ENCODE results near the gene MYO6.

MYO6 gene

DNA sequence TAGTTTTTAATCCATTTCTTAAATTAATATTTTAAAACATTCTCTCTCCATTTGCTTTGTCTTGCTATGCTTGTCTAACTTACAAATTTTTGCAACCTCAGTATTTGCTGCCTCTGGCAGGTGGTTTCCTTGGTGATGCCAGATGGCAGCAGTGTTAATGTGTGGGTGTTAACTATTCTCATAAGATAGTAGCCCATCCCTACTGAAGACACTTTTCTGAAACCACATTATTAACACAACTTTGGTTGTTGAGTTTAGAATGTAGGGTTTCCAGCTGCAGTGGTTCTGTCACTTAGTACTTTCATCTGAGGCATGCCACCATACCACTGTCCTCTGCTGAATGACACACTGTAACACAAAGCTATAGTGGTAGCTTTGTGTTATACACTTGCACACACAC is 75.1 kb downstream of the MYO6 start:
- Histone ChIP-seq H3K79me2 (ENCODE audit: control insufficient read depth, insufficient read depth, low read length, unreplicated experiment) (no peaks in the 10 kb centered on the region), H3K36me3 (ENCODE audit: insufficient read depth, low read length) (no peaks in the 10 kb centered on the region), H3K4me1 (ENCODE audit: control insufficient read depth, insufficient read depth, low read length, unreplicated experiment) (no peaks in the 10 kb centered on the region), H3K27ac (ENCODE audit: low read depth, low read length) (no peak overlapping the region), H2AFZ (ENCODE audit: low read length, unreplicated experiment) (no peak overlapping the region), H3K27me3 (ENCODE audit: insufficient read depth, low read length) (no peaks in the 10 kb centered on the region), H3K4me3 (ENCODE audit: low read depth, low read length) (no peak overlapping the region)

DNA sequence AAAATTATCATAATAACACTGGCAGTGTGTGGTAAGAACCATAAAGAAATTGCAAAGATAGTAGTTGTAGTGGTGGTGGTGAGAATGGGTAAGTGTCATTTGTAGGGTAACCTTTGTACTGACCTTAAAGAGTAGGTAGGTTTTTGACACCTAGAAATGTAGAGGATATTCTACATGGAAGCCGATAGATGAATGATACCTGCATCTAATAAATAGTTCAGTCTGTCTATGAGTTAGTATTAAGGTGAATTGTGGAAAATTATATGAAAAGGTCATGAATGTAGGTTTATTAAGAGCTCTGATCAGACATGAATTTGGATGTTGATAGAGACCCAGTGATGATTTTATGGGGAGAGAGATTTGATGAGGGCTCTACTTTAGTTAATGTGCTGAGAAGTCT is 78.1 kb downstream of the MYO6 start:
- no peaks in the 10 kb centered on the region for H3K27me3 ChIP-seq (ENCODE audit: insufficient read depth, low read length)
- H2AFZ ChIP-seq (ENCODE audit: low read length, unreplicated experiment): no peak overlapping the region
- no peaks in the 10 kb centered on the region for H3K79me2 ChIP-seq (ENCODE audit: control insufficient read depth, insufficient read depth, low read length, unreplicated experiment)
- H3K27ac ChIP-seq (ENCODE audit: low read depth, low read length): no peak overlapping the region
- H3K4me3 ChIP-seq (ENCODE audit: low read depth, low read length): no peak overlapping the region
- no peaks in the 10 kb centered on the region for H3K36me3 ChIP-seq (ENCODE audit: insufficient read depth, low read length)
- H3K4me1 ChIP-seq (ENCODE audit: control insufficient read depth, insufficient read depth, low read length, unreplicated experiment): peaks cover 7% of the 10 kb centered on the region

DNA sequence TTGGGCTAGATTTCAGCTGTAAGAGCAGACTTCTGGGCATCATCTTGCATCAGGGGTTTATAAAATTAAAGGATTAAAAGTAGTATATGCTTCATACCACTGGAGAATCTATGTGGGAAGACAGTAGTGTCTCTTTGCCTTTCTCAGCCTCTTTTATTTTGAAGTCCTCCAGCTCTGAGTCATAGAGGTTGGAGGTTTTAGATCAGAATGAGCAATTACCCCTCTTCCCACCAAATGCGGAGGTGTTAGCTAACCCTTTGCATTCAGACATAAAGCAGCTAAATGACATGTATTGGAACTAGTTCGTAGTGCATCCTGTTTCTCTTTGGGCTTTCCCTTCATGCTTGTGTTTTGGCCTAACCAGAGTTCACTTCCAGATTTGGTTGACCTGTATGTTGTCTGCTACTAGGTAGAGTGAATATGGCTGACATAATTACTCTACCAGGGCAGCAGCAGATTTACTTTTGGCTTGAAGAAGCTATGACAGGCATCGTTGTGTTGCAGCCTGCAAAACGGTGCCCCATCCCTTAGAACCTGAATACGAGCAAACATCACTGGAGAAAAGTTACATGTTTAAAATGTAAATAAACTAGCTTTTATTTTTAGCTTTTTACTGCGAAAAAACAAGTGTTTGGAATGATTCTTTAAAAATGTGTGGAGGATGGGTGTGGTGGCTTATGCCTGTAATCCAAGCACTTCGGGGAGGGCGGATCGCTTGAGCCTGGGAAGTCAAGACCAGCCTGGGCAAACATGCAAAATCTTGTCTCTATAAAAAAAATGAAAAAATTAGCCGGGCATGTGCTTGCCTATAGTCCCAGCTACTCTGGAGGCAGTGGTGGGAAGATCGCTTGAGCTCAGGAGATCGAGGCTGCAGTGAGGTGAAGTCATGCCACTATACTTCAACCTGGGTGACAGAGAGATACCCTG is 82.2 kb downstream of the MYO6 start:
- Histone ChIP-seq H3K36me3 (ENCODE audit: insufficient read depth, low read length) (peaks cover 5% of the 10 kb centered on the region; the same call in 1 of the 2 replicates), H3K4me3 (ENCODE audit: low read depth, low read length) (no peak overlapping the region), H3K4me1 (ENCODE audit: control insufficient read depth, insufficient read depth, low read length, unreplicated experiment) (peaks cover 7% of the 10 kb centered on the region), H3K27ac (ENCODE audit: low read depth, low read length) (no peak overlapping the region), H3K79me2 (ENCODE audit: control insufficient read depth, insufficient read depth, low read length, unreplicated experiment) (no peaks in the 10 kb centered on the region), H2AFZ (ENCODE audit: low read length, unreplicated experiment) (no peak overlapping the region), H3K27me3 (ENCODE audit: insufficient read depth, low read length) (no peaks in the 10 kb centered on the region)

GRCh38 chr6:75834447-75834846 is 85.4 kb downstream of the MYO6 start:
- Histone ChIP-seq H3K4me3 (ENCODE audit: low read depth, low read length) (no peak overlapping the region), H3K27me3 (ENCODE audit: insufficient read depth, low read length) (no peaks in the 10 kb centered on the region), H3K36me3 (ENCODE audit: insufficient read depth, low read length) (peaks cover 5% of the 10 kb centered on the region; the same call in 1 of the 2 replicates), H3K79me2 (ENCODE audit: control insufficient read depth, insufficient read depth, low read length, unreplicated experiment) (no peaks in the 10 kb centered on the region), H2AFZ (ENCODE audit: low read length, unreplicated experiment) (no peak overlapping the region), H3K27ac (ENCODE audit: low read depth, low read length) (no peak overlapping the region), H3K4me1 (ENCODE audit: control insufficient read depth, insufficient read depth, low read length, unreplicated experiment) (peaks cover 7% of the 10 kb centered on the region)

GRCh38 chr6:75842191-75842590 is 93.2 kb downstream of the MYO6 start:
- Histone ChIP-seq H3K27me3 (ENCODE audit: insufficient read depth, low read length) (no peaks in the 10 kb centered on the region), H3K79me2 (ENCODE audit: control insufficient read depth, insufficient read depth, low read length, unreplicated experiment) (no peaks in the 10 kb centered on the region), H3K4me1 (ENCODE audit: control insufficient read depth, insufficient read depth, low read length, unreplicated experiment) (no peaks in the 10 kb centered on the region), H2AFZ (ENCODE audit: low read length, unreplicated experiment) (no peak overlapping the region), H3K36me3 (ENCODE audit: insufficient read depth, low read length) (peaks cover 6% of the 10 kb centered on the region; the same call in 1 of the 2 replicates), H3K4me3 (ENCODE audit: low read depth, low read length) (no peak overlapping the region), H3K27ac (ENCODE audit: low read depth, low read length) (no peak overlapping the region)

- Histone ChIP-seq H3K36me3 (ENCODE audit: insufficient read depth, low read length) (peaks cover 6% of the 10 kb centered on the region; the same call in 1 of the 2 replicates), H3K4me3 (ENCODE audit: low read depth, low read length) (no peak overlapping the region), H3K27me3 (ENCODE audit: insufficient read depth, low read length) (no peaks in the 10 kb centered on the region), H2AFZ (ENCODE audit: low read length, unreplicated experiment) (no peak overlapping the region), H3K4me1 (ENCODE audit: control insufficient read depth, insufficient read depth, low read length, unreplicated experiment) (no peaks in the 10 kb centered on the region), H3K79me2 (ENCODE audit: control insufficient read depth, insufficient read depth, low read length, unreplicated experiment) (no peaks in the 10 kb centered on the region), H3K27ac (ENCODE audit: low read depth, low read length) (no peak overlapping the region)
These were observed 93.7 kb downstream of the MYO6 start for GRCh38 chr6:75842732-75843131.

- Histone ChIP-seq H3K4me1 (ENCODE audit: control insufficient read depth, insufficient read depth, low read length, unreplicated experiment) (no peaks in the 10 kb centered on the region), H3K4me3 (ENCODE audit: low read depth, low read length) (no peak overlapping the region), H3K27ac (ENCODE audit: low read depth, low read length) (no peak overlapping the region)
These were observed 94.4 kb downstream of the MYO6 start for GRCh38 chr6:75843396-75843795.

DNA sequence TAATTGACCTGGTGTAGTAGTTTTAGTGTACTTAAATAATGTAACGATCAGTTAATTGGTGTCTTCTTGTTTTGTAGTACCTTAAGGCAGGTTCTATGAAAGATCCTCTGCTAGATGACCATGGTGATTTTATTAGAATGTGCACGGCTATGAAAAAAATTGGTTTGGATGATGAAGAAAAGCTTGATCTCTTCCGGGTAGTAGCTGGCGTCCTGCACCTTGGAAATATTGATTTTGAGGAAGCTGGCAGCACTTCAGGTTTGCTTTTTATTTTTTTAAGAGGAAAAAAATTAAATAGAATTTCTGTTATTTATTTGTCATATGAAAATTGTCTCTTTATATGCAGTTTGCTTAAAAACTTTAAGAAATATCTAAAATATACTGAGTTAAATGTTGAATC is 99.2 kb downstream of the MYO6 start:
- H3K27me3 ChIP-seq (ENCODE audit: insufficient read depth, low read length): no peaks in the 10 kb centered on the region
- no peak overlapping the region for H3K27ac ChIP-seq (ENCODE audit: low read depth, low read length)
- H3K4me1 ChIP-seq (ENCODE audit: control insufficient read depth, insufficient read depth, low read length, unreplicated experiment): peaks cover 33% of the 10 kb centered on the region
- H2AFZ ChIP-seq (ENCODE audit: low read length, unreplicated experiment): no peak overlapping the region
- no peaks in the 10 kb centered on the region for H3K79me2 ChIP-seq (ENCODE audit: control insufficient read depth, insufficient read depth, low read length, unreplicated experiment)
- H3K36me3 ChIP-seq (ENCODE audit: insufficient read depth, low read length): no peaks in the 10 kb centered on the region
- H3K4me3 ChIP-seq (ENCODE audit: low read depth, low read length): no peak overlapping the region

More at GRCh38 chr6:75843396-75843795, 94.4 kb downstream of the MYO6 start:
- Histone ChIP-seq H2AFZ (ENCODE audit: low read length, unreplicated experiment) (no peak overlapping the region), H3K27me3 (ENCODE audit: insufficient read depth, low read length) (no peaks in the 10 kb centered on the region), H3K79me2 (ENCODE audit: control insufficient read depth, insufficient read depth, low read length, unreplicated experiment) (no peaks in the 10 kb centered on the region), H3K36me3 (ENCODE audit: insufficient read depth, low read length) (peaks cover 6% of the 10 kb centered on the region; the same call in 1 of the 2 replicates)

- H2AFZ ChIP-seq (ENCODE audit: low read length, unreplicated experiment): peak overlapping the region; percentile 22
- peak overlapping the region; percentile 7; the same call in 1 of the 2 replicates for H3K4me3 ChIP-seq (ENCODE audit: low read depth, low read length)
- no peaks in the 10 kb centered on the region for H3K79me2 ChIP-seq (ENCODE audit: control insufficient read depth, insufficient read depth, low read length, unreplicated experiment)
- H3K36me3 ChIP-seq (ENCODE audit: insufficient read depth, low read length): no peaks in the 10 kb centered on the region
- H3K4me1 ChIP-seq (ENCODE audit: control insufficient read depth, insufficient read depth, low read length, unreplicated experiment): peaks cover 35% of the 10 kb centered on the region
- no peaks in the 10 kb centered on the region for H3K27me3 ChIP-seq (ENCODE audit: insufficient read depth, low read length)
- 0 out of 2 replicates have a peak overlapping the region, but pooled peaks have one; percentile 32 for H3K27ac ChIP-seq (ENCODE audit: low read depth, low read length)
These were observed 100.4 kb downstream of the MYO6 start for GRCh38 chr6:75849329-75850025.

DNA sequence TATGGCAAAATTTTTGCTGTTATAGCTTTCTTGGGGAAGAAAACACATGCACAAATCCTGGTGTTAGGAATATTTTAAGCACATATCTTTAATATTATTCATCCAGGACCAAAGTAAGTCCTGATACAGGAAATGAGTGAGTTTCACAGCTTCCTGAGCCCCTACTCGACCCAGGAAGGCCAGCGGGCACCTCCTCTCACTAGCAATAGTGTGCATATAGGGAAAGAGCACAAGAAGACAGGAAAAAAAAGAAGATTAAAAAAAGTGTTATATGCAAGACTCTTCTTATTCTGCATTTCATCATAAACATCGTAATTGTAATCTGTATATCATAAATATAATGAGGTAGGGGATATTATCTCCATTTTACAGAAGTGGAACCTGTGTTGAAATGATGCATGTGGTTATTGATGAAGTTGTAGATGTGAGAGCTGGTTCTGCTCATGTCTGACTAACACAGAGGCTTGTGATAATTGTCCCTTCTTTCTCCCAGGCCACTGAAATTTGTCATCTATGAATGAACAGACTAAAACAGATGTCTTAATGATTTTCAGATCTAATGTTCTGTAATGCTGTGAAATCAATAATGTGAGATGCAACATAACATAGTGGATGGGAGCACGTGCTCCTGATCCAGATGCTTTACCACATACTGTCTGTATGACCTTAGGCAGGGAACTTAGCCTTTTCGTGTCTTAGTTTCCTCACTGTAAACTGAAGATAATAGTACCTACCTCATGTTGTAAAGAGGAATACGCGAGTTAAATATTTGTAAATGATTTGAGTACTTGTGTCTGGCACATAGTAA is 101.2 kb downstream of the MYO6 start:
- Histone ChIP-seq H2AFZ (ENCODE audit: low read length, unreplicated experiment) (peak overlapping the region; percentile 41), H3K4me1 (ENCODE audit: control insufficient read depth, insufficient read depth, low read length, unreplicated experiment) (peaks cover 35% of the 10 kb centered on the region), H3K79me2 (ENCODE audit: control insufficient read depth, insufficient read depth, low read length, unreplicated experiment) (no peaks in the 10 kb centered on the region), H3K4me3 (ENCODE audit: low read depth, low read length) (peak overlapping the region; percentile 7; the same call in 1 of the 2 replicates), H3K27me3 (ENCODE audit: insufficient read depth, low read length) (no peaks in the 10 kb centered on the region), H3K27ac (ENCODE audit: low read depth, low read length) (0 out of 2 replicates have a peak overlapping the region, but pooled peaks have one; percentile 32), H3K36me3 (ENCODE audit: insufficient read depth, low read length) (no peaks in the 10 kb centered on the region)

Measured in ACC112 (cell line).